ENCODE results near the gene RAI14. TPM values are rescaled to one million over a fixed set of nuclear protein-coding genes. Genes with fewer than 3 reads are reported as not detected.

RAI14 gene
- total RNA-seq, 2 experiments from 2014 or later: 0.92 to 12.3 TPM

GRCh38 chr5:34803974-34804732 lies 148.0 kb downstream of the RAI14 start:
- H3K9me3 ChIP-seq (ENCODE audit: low read length): no peaks in the 10 kb centered on the region
- H3K4me3 ChIP-seq (ENCODE audit: low read depth, low read length, poor library complexity, severe bottlenecking): no peak overlapping the region
- no peaks in the 10 kb centered on the region for H3K4me1 ChIP-seq (ENCODE audit: insufficient read depth, low read length, poor library complexity, severe bottlenecking)
- H4K20me1 ChIP-seq (ENCODE audit: insufficient read depth, low read length): no peaks in the 10 kb centered on the region
- H2AFZ ChIP-seq (ENCODE audit: low read length): no peak overlapping the region
- H3K36me3 ChIP-seq (ENCODE audit: insufficient read depth, low read length): no peaks in the 10 kb centered on the region
- no peak for TF ChIP-seq EZH2phosphoT487 (IDR thresholded peaks at IDR 0.05; ENCODE audit: borderline replicate concordance, low read depth, low read length)
- TF ChIP-seq, protein P1, sequence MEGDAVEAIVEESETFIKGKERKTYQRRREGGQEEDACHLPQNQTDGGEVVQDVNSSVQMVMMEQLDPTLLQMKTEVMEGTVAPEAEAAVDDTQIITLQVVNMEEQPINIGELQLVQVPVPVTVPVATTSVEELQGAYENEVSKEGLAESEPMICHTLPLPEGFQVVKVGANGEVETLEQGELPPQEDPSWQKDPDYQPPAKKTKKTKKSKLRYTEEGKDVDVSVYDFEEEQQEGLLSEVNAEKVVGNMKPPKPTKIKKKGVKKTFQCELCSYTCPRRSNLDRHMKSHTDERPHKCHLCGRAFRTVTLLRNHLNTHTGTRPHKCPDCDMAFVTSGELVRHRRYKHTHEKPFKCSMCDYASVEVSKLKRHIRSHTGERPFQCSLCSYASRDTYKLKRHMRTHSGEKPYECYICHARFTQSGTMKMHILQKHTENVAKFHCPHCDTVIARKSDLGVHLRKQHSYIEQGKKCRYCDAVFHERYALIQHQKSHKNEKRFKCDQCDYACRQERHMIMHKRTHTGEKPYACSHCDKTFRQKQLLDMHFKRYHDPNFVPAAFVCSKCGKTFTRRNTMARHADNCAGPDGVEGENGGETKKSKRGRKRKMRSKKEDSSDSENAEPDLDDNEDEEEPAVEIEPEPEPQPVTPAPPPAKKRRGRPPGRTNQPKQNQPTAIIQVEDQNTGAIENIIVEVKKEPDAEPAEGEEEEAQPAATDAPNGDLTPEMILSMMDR (conservative IDR thresholded peaks at IDR 0.05; ENCODE audit: low read length): no peak
- no peak for DNase-seq (ENCODE audit: low spot score)
- no TSS peak for BruUV-seq (replicated peaks)
- intact Hi-C loops (cut with micrococcal nuclease; ENCODE audit: unreplicated experiment): no loop called here
- H3K79me2 ChIP-seq (ENCODE audit: insufficient read depth, low read depth, low read length): no peaks in the 10 kb centered on the region
- CTCF ChIA-PET (ENCODE audit: unreplicated experiment): no interaction called here
- H3K27ac ChIP-seq (ENCODE audit: low read depth, low read length, poor library complexity, severe bottlenecking): no peak overlapping the region
- H3K9me2 ChIP-seq (ENCODE audit: insufficient read depth, low read length): no peaks in the 10 kb centered on the region
- H3K4me2 ChIP-seq (ENCODE audit: low read length): no peak overlapping the region
- POLR2A ChIA-PET: interaction anchor here (0.8 to 0.9 kb wide), 2 partner anchors 9 to 19 kb away, joined by 3 read pairs; no protein-coding TSS in a partner anchor

DNA sequence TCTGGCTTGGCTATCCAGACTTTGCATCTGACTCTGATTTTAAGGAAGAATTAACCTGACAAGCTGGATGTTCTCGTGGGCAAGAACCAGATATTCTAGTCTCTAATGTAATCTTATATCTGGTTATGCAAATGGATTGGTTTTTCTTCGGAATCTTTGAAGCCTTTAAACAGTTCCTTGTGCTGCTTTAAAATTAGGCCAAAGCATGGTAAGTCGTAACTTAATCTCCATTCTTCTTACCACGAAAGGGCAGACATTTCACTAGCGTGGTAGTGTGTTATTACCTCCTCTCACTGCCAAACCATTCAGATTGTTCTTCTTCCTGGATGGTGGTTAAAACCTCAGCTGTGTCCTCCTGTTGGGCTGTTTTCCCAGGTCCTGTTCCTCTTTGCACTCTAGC lies 148.8 kb downstream of the RAI14 start:
- ChIA-PET CTCF (ENCODE audit: unreplicated experiment) (no interaction called here), POLR2A (no interaction called here)
- Histone ChIP-seq H3K9me2 (ENCODE audit: insufficient read depth, low read length) (no peaks in the 10 kb centered on the region), H3K27ac (ENCODE audit: low read depth, low read length, poor library complexity, severe bottlenecking) (no peak overlapping the region), H3K4me1 (ENCODE audit: insufficient read depth, low read length, poor library complexity, severe bottlenecking) (no peaks in the 10 kb centered on the region), H4K20me1 (ENCODE audit: insufficient read depth, low read length) (no peaks in the 10 kb centered on the region), H3K4me2 (ENCODE audit: low read length) (no peak overlapping the region), H2AFZ (ENCODE audit: low read length) (no peak overlapping the region), H3K4me3 (ENCODE audit: low read depth, low read length, poor library complexity, severe bottlenecking) (no peak overlapping the region), H3K36me3 (ENCODE audit: insufficient read depth, low read length) (no peaks in the 10 kb centered on the region), H3K79me2 (ENCODE audit: insufficient read depth, low read depth, low read length) (no peaks in the 10 kb centered on the region), H3K9me3 (ENCODE audit: low read length) (no peaks in the 10 kb centered on the region)
- no TSS peak for BruUV-seq (replicated peaks)
- DNase-seq (ENCODE audit: low spot score): no peak
- intact Hi-C loops (cut with micrococcal nuclease; ENCODE audit: unreplicated experiment): no loop called here
- TF ChIP-seq, protein P1 (conservative IDR thresholded peaks at IDR 0.05; ENCODE audit: low read length): no peak
- TF ChIP-seq EZH2phosphoT487 (IDR thresholded peaks at IDR 0.05; ENCODE audit: borderline replicate concordance, low read depth, low read length): no peak

DNA sequence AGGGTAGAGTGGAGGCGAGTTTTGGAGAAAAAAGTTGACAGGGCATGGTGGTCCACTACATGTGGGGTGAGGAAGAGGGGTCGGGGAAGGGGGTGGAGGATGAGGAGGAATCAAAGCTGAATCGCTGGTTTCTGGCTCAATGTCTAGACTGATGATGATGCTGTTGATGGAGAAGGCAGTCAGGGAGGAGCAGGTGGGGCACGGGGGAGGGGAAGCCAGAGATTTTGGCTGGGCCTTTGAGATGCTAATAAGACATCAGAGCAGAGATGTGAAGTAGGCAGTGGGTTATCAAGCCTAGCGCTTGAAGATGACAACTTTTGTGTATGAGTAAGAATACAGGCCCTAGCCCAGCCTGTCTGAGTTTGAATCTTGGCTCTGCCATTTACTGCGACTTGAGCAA lies 150.4 kb downstream of the RAI14 start:
- H3K36me3 ChIP-seq (ENCODE audit: insufficient read depth, low read length): no peaks in the 10 kb centered on the region
- H3K79me2 ChIP-seq (ENCODE audit: insufficient read depth, low read depth, low read length): no peaks in the 10 kb centered on the region
- H3K4me1 ChIP-seq (ENCODE audit: insufficient read depth, low read length, poor library complexity, severe bottlenecking): no peaks in the 10 kb centered on the region
- H4K20me1 ChIP-seq (ENCODE audit: insufficient read depth, low read length): no peaks in the 10 kb centered on the region
- POLR2A ChIA-PET: no interaction called here
- TF ChIP-seq EZH2phosphoT487 (IDR thresholded peaks at IDR 0.05; ENCODE audit: borderline replicate concordance, low read depth, low read length): no peak
- TF ChIP-seq, protein P1 (conservative IDR thresholded peaks at IDR 0.05; ENCODE audit: low read length): no peak
- no peaks in the 10 kb centered on the region for H3K9me3 ChIP-seq (ENCODE audit: low read length)
- CTCF ChIA-PET (ENCODE audit: unreplicated experiment): interaction anchor here (1.2 kb wide), 1 partner anchor 32 kb away, joined by 4 read pairs; the partner anchor contains the start of gene TTC23L
- BruUV-seq (replicated peaks): no TSS peak
- DNase-seq (ENCODE audit: low spot score): no peak
- H3K4me2 ChIP-seq (ENCODE audit: low read length): no peak overlapping the region
- H3K4me3 ChIP-seq (ENCODE audit: low read depth, low read length, poor library complexity, severe bottlenecking): no peak overlapping the region
- H2AFZ ChIP-seq (ENCODE audit: low read length): no peak overlapping the region
- H3K9me2 ChIP-seq (ENCODE audit: insufficient read depth, low read length): no peaks in the 10 kb centered on the region
- no peak overlapping the region for H3K27ac ChIP-seq (ENCODE audit: low read depth, low read length, poor library complexity, severe bottlenecking)
- intact Hi-C loops (cut with micrococcal nuclease; ENCODE audit: unreplicated experiment): no loop called here
